Measurements from ENCODE around the gene ZNHIT1. TPM values are rescaled to one million over a fixed set of nuclear protein-coding genes. Genes with fewer than 3 reads are reported as not detected.

ZNHIT1 gene
- total and polyA plus RNA-seq, 2 of the 8 experiments (the other 6 are each of a cell fraction or from before 2014, with no cell fraction given): 38.2 to 61.7 TPM

GRCh38 chr7:101232141-101232850, 14.3 kb downstream of the ZNHIT1 start (continued):
- TF ChIP-seq SIRT6 (IDR thresholded peaks at IDR 0.05; ENCODE audit: low read length) (no peak), CBX8 (IDR thresholded peaks at IDR 0.05; ENCODE audit: borderline replicate concordance, low read depth, low read length) (no peak), HDAC2 (IDR thresholded peaks at IDR 0.05; ENCODE audit: borderline replicate concordance in 1 of 2, low read depth in 2 of 2, low read length in 2 of 2) (no peak), EP300 (IDR thresholded peaks at IDR 0.05; ENCODE audit: borderline replicate concordance in 1 of 2, low read depth in 2 of 2, low read length in 2 of 2) (no peak), SP4 (IDR thresholded peaks at IDR 0.05; ENCODE audit: low read length) (no peak), TAF1 (IDR thresholded peaks at IDR 0.05; ENCODE audit: low read depth, low read length) (0 out of 2 replicates have a peak, but pooled peaks have one; percentile 5), BRCA1 (IDR thresholded peaks at IDR 0.05; ENCODE audit: low read depth, low read length) (no peak), CHD1 (IDR thresholded peaks at IDR 0.05; ENCODE audit: low read depth, low read length) (no peak), KDM4A (IDR thresholded peaks at IDR 0.05; ENCODE audit: low read depth, low read length, severe bottlenecking) (peak; percentile 71), PHF8 (conservative IDR thresholded peaks at IDR 0.05; ENCODE audit: low read depth, low read length) (peak; percentile 62), TAF7 (optimal IDR thresholded peaks at IDR 0.05; ENCODE audit: borderline replicate concordance, low read depth, low read length) (no peak), GTF2F1 (IDR thresholded peaks at IDR 0.05; ENCODE audit: borderline replicate concordance, low read depth, low read length) (no peak), SP1 (IDR thresholded peaks at IDR 0.05; ENCODE audit: low read depth, low read length) (no peak), ASH2L (IDR thresholded peaks at IDR 0.05; ENCODE audit: low read length) (peak; percentile 60), SIN3A (conservative IDR thresholded peaks at IDR 0.05 in 1 of 2, IDR thresholded peaks at IDR 0.05 in 1 of 2; ENCODE audit: low read depth in 1 of 2, low read length in 2 of 2) (peak in 1 of 2 experiments; percentile 37; a peak in 1 of 4 replicates), SUZ12 (IDR thresholded peaks at IDR 0.05; ENCODE audit: low read length) (no peak), RBBP5 (IDR thresholded peaks at IDR 0.05; ENCODE audit: borderline replicate concordance, low read depth, low read length) (no peak), CBX5 (IDR thresholded peaks at IDR 0.05; ENCODE audit: low read depth, low read length) (no peak), RFX5 (IDR thresholded peaks at IDR 0.05; ENCODE audit: borderline replicate concordance, low read depth, low read length) (no peak), TBP (IDR thresholded peaks at IDR 0.05; ENCODE audit: low read depth, low read length) (peak; percentile 12; the same call in 1 of the 2 replicates), CREB1 (IDR thresholded peaks at IDR 0.05) (0 out of 2 replicates have a peak, but pooled peaks have one; percentile 51), NANOG (IDR thresholded peaks at IDR 0.05; ENCODE audit: insufficient read depth, low read depth, low read length, poor library complexity, severe bottlenecking) (no peak), EZH2 (IDR thresholded peaks at IDR 0.05; ENCODE audit: low read depth, low read length, severe bottlenecking) (no peak), MAX (IDR thresholded peaks at IDR 0.05) (no peak), BACH1 (IDR thresholded peaks at IDR 0.05; ENCODE audit: low read length) (no peak)
